ENCODE data around the gene TNK2.

Gene TNK2

GRCh38 chr3:195868336-195868865 lies 40.0 kb downstream of the TNK2 start:
- TF ChIP-seq SIN3A (IDR thresholded peaks at IDR 0.05; ENCODE audit: borderline replicate concordance, insufficient read depth, low read length) (no peak), TAF1 (IDR thresholded peaks at IDR 0.05; ENCODE audit: borderline replicate concordance, insufficient read depth, low read length) (no peak), FOXP2 (optimal IDR thresholded peaks at IDR 0.05; ENCODE audit: borderline replicate concordance, extremely low read depth, extremely low read length, insufficient read depth) (no peak), REST (IDR thresholded peaks at IDR 0.05; ENCODE audit: insufficient read depth in 1 of 2, low read depth in 2 of 2, low read length in 2 of 2) (no peak), POLR2AphosphoS5 (IDR thresholded peaks at IDR 0.05; ENCODE audit: low read depth, low read length) (no peak)

- TF ChIP-seq POLR2AphosphoS5 (IDR thresholded peaks at IDR 0.05; ENCODE audit: low read depth, low read length) (no peak), SIN3A (IDR thresholded peaks at IDR 0.05; ENCODE audit: borderline replicate concordance, insufficient read depth, low read length) (no peak), REST (IDR thresholded peaks at IDR 0.05; ENCODE audit: insufficient read depth in 1 of 2, low read depth in 2 of 2, low read length in 2 of 2) (no peak), FOXP2 (optimal IDR thresholded peaks at IDR 0.05; ENCODE audit: borderline replicate concordance, extremely low read depth, extremely low read length, insufficient read depth) (no peak), TAF1 (IDR thresholded peaks at IDR 0.05; ENCODE audit: borderline replicate concordance, insufficient read depth, low read length) (no peak)
These were observed 40.6 kb downstream of the TNK2 start for GRCh38 chr3:195867631-195868335.

- TF ChIP-seq TAF1 (IDR thresholded peaks at IDR 0.05; ENCODE audit: borderline replicate concordance, insufficient read depth, low read length) (no peak), POLR2AphosphoS5 (IDR thresholded peaks at IDR 0.05; ENCODE audit: low read depth, low read length) (no peak), FOXP2 (optimal IDR thresholded peaks at IDR 0.05; ENCODE audit: borderline replicate concordance, extremely low read depth, extremely low read length, insufficient read depth) (no peak), REST (IDR thresholded peaks at IDR 0.05; ENCODE audit: insufficient read depth in 1 of 2, low read depth in 2 of 2, low read length in 2 of 2) (no peak), SIN3A (IDR thresholded peaks at IDR 0.05; ENCODE audit: borderline replicate concordance, insufficient read depth, low read length) (no peak)
These were observed 41.5 kb downstream of the TNK2 start for GRCh38 chr3:195866686-195867511.

GRCh38 chr3:195865752-195866151 lies 42.6 kb downstream of the TNK2 start:
- TF ChIP-seq REST (IDR thresholded peaks at IDR 0.05; ENCODE audit: insufficient read depth in 1 of 2, low read depth in 2 of 2, low read length in 2 of 2), result no peak
- TF ChIP-seq SIN3A (IDR thresholded peaks at IDR 0.05; ENCODE audit: borderline replicate concordance, insufficient read depth, low read length), result no peak
- TF ChIP-seq TAF1 (IDR thresholded peaks at IDR 0.05; ENCODE audit: borderline replicate concordance, insufficient read depth, low read length), result no peak
- no peak for TF ChIP-seq POLR2AphosphoS5 (IDR thresholded peaks at IDR 0.05; ENCODE audit: low read depth, low read length)
- TF ChIP-seq FOXP2 (optimal IDR thresholded peaks at IDR 0.05; ENCODE audit: borderline replicate concordance, extremely low read depth, extremely low read length, insufficient read depth), result no peak

Measured in PFSK-1 (cell line).